ENCODE measurements around the gene TCOF1.

TCOF1 gene

DNA sequence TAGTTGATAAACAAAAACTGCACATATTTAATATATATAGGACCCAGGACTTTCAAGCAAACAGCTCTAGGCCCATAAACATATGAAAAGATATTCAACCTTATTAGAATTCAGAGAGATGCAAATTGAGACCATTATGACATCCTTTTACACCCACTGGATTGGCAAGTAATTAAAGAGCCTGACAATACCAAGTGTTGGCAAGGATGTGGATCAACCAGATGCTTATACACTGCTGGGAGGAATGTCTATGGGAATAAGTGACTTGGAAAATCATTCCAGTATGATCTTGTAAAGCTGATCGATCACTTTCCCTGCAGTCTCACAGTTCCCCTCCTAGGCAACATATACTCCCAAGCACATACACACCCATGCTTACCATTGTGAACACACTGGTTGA is 15.5 kb upstream of the TCOF1 start:
- no peaks in the 10 kb centered on the region for H3K4me1 ChIP-seq (ENCODE audit: insufficient read depth, low read length)
- no peaks in the 10 kb centered on the region for H3K27me3 ChIP-seq (ENCODE audit: insufficient read depth, low read length)
- H3K4me3 ChIP-seq (ENCODE audit: low read length), result no peak overlapping the region
- H3K27ac ChIP-seq (ENCODE audit: low read length), result no peak overlapping the region
- no peak overlapping the region for H3K9ac ChIP-seq (ENCODE audit: low read depth, low read length)
- no peaks in the 10 kb centered on the region for H3K9me3 ChIP-seq (ENCODE audit: insufficient read depth, low read depth, low read length)
- no peaks in the 10 kb centered on the region for H3K36me3 ChIP-seq (ENCODE audit: insufficient read depth, low read depth, low read length)

DNA sequence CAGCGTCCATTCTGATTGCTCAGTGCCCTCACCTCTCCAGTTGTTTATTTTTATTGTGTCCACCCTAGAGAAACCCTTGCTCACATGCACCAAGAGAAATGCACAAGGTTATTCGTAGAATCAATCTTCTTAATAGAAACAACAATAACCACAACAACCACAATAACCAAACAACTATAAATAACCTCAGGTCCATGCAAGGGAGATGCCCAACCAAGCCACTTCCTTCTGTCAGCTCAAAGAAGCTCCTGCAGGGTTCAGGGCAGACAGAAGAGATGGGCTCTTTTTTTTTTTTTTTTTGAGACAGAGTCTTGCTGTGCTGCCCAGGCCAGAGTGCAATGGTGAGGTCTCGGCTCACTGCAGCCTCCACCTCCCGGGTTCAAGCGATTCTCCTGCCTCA is 14.9 kb upstream of the TCOF1 start:
- H3K4me3 ChIP-seq (ENCODE audit: low read length), result no peak overlapping the region
- H3K36me3 ChIP-seq (ENCODE audit: insufficient read depth, low read depth, low read length), result no peaks in the 10 kb centered on the region
- H3K9me3 ChIP-seq (ENCODE audit: insufficient read depth, low read depth, low read length), result no peaks in the 10 kb centered on the region
- H3K27ac ChIP-seq (ENCODE audit: low read length), result no peak overlapping the region
- no peaks in the 10 kb centered on the region for H3K27me3 ChIP-seq (ENCODE audit: insufficient read depth, low read length)
- no peaks in the 10 kb centered on the region for H3K4me1 ChIP-seq (ENCODE audit: insufficient read depth, low read length)
- H3K9ac ChIP-seq (ENCODE audit: low read depth, low read length), result no peak overlapping the region

DNA sequence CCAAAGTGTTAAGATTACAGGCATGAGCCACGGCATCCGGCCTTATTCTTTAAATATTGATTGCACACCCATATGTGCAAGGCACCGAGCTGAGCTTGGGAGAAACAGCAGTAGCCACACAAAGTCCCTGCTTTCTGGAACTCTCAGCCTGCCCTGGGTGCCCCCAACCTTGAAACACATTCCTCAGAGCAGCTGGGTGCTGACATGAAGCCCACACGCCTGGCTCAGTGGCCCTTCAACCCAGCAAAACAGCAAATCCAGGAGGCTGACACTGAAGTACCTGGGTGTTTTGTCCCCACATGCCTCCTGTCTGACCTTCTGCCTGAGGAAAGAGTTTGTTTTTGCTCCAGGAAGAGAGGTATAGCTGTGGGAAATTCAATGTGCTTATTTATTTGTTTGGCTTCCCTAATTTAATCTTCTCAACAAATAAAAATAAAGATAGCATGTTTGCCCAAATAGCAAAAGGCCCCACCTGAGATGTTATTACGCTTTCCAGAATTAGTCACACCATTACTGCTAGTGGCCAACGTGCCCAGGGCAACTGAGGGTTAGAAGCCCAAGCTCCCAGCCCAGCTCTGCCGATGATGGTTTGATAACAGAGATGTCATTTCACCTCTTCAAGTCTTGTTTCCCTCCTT is 13.4 kb upstream of the TCOF1 start:
- no peaks in the 10 kb centered on the region for H3K4me1 ChIP-seq (ENCODE audit: insufficient read depth, low read length)
- H3K4me3 ChIP-seq (ENCODE audit: low read length), result no peak overlapping the region
- no peaks in the 10 kb centered on the region for H3K36me3 ChIP-seq (ENCODE audit: insufficient read depth, low read depth, low read length)
- H3K9me3 ChIP-seq (ENCODE audit: insufficient read depth, low read depth, low read length), result no peaks in the 10 kb centered on the region
- no peaks in the 10 kb centered on the region for H3K27me3 ChIP-seq (ENCODE audit: insufficient read depth, low read length)
- H3K27ac ChIP-seq (ENCODE audit: low read length), result no peak overlapping the region
- H3K9ac ChIP-seq (ENCODE audit: low read depth, low read length), result no peak overlapping the region

DNA sequence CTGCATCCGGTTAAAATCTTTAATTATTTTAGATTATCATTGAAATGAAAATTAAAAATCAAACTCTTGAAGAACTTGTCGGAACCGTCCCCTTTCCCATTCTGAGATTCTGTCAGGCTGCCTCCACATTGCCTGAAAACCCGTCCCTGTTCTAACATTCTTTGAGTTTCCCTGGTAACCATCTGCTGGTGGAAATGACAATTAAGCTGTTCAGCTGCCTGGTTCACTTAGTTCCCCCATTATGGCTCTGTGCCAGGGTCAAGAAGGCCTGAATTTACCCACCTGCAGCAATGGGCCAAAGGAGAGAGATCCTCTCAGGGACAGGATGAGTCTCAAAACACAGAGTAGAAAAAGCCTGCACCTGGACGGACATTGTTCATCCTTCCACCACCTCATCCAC is 11.8 kb upstream of the TCOF1 start:
- Histone ChIP-seq H3K4me3 (ENCODE audit: low read length) (no peak overlapping the region), H3K27me3 (ENCODE audit: insufficient read depth, low read length) (no peaks in the 10 kb centered on the region), H3K27ac (ENCODE audit: low read length) (no peak overlapping the region), H3K4me1 (ENCODE audit: insufficient read depth, low read length) (no peaks in the 10 kb centered on the region), H3K9ac (ENCODE audit: low read depth, low read length) (no peak overlapping the region), H3K36me3 (ENCODE audit: insufficient read depth, low read depth, low read length) (no peaks in the 10 kb centered on the region), H3K9me3 (ENCODE audit: insufficient read depth, low read depth, low read length) (no peaks in the 10 kb centered on the region)

DNA sequence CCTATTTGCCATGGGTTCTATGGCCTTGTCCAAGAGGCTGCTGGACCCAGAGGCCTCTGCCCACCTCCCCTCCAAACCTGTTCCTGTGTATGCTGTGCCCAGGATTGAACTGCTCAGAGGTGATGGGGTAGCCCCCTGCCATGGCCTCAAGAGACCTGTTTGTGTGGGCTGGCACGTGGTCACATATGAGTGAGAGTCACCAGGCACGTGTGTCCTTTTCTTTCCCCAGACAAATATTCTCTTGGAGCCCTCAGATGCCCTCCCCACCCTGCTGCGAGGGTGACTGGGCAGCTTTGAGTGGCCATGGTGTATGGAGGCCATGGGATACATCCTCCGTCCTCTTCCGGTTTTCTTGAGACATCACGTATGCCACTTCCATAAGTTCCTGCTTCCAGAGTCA is 10.9 kb upstream of the TCOF1 start:
- H3K36me3 ChIP-seq (ENCODE audit: insufficient read depth, low read depth, low read length), result no peaks in the 10 kb centered on the region
- no peaks in the 10 kb centered on the region for H3K4me1 ChIP-seq (ENCODE audit: insufficient read depth, low read length)
- no peak overlapping the region for H3K4me3 ChIP-seq (ENCODE audit: low read length)
- H3K27ac ChIP-seq (ENCODE audit: low read length), result no peak overlapping the region
- no peaks in the 10 kb centered on the region for H3K9me3 ChIP-seq (ENCODE audit: insufficient read depth, low read depth, low read length)
- no peak overlapping the region for H3K9ac ChIP-seq (ENCODE audit: low read depth, low read length)
- H3K27me3 ChIP-seq (ENCODE audit: insufficient read depth, low read length), result no peaks in the 10 kb centered on the region

DNA sequence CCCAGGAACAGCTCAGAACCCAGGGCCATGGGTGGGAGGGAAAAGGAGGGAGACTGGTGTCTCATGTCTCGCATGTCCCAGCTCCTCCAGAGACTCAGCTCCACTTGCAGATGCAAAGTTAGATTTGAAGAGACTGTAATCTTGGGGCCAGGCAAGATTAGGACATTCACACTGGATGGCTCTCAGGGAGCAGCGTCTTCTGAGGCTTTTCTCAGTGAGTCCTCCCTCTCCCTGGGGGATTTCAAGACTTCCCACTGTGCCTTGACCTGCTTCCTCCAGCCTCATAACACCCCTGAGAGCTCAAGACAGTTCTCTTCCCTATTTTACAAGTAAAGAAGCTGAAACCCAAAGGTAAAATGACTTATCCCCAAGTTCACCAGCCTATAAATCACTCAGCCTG is 10.5 kb upstream of the TCOF1 start:
- Histone ChIP-seq H3K9me3 (ENCODE audit: insufficient read depth, low read depth, low read length) (no peaks in the 10 kb centered on the region), H3K36me3 (ENCODE audit: insufficient read depth, low read depth, low read length) (no peaks in the 10 kb centered on the region), H3K4me1 (ENCODE audit: insufficient read depth, low read length) (no peaks in the 10 kb centered on the region), H3K27me3 (ENCODE audit: insufficient read depth, low read length) (no peaks in the 10 kb centered on the region), H3K9ac (ENCODE audit: low read depth, low read length) (no peak overlapping the region), H3K4me3 (ENCODE audit: low read length) (no peak overlapping the region), H3K27ac (ENCODE audit: low read length) (no peak overlapping the region)

DNA sequence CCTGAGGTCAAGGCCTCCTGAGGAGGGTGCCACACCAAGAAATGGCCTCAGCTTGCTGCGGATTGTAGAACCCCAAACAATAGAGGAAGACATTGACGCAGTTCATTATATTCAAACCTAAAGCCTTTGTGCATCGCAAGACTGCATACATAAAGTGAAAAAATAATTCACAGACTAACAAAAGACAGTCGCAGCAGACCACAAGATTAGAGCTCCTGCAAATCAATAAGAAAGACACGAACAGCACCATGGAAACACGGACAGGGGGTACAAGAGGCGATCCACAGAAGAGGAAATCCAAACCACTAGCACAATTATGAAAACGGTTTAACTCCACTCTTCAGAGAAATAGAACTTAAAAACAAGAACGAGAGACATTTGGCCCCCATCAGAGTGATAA is 10.0 kb upstream of the TCOF1 start:
- no peak overlapping the region for H3K27ac ChIP-seq (ENCODE audit: low read length)
- no peak overlapping the region for H3K9ac ChIP-seq (ENCODE audit: low read depth, low read length)
- no peaks in the 10 kb centered on the region for H3K4me1 ChIP-seq (ENCODE audit: insufficient read depth, low read length)
- H3K27me3 ChIP-seq (ENCODE audit: insufficient read depth, low read length), result no peaks in the 10 kb centered on the region
- no peak overlapping the region for H3K4me3 ChIP-seq (ENCODE audit: low read length)
- H3K36me3 ChIP-seq (ENCODE audit: insufficient read depth, low read depth, low read length), result no peaks in the 10 kb centered on the region
- H3K9me3 ChIP-seq (ENCODE audit: insufficient read depth, low read depth, low read length), result no peaks in the 10 kb centered on the region

DNA sequence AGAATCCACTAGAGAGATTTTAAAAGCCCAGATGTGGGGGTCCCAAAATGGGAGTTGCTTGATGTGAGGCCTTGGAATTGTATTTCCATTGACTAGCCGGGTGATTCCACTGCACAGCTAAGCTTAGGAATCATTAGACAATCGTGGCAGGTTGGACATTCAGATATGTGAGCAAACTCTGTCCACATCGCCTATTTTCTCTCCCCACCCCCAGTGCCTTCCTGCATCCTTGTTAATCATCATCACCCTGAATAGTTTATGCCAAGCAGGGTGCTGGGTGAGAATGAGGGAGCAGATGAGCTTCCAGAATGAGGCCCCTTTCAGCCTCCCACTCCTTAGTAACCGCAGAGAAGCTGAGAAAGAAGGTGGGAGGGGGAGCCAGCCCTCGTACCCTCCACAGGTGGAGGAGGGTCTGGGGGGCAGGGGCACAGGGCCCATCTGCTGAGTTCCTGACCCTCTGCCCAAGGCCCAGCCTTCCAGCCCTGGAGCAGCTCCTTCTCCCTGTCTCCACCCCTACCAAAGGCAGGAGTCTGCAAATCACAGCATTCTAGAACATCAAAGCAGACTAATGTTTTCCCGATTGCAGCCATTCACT is 7.7 kb upstream of the TCOF1 start:
- Histone ChIP-seq H3K9me3 (ENCODE audit: insufficient read depth, low read depth, low read length) (no peaks in the 10 kb centered on the region), H3K36me3 (ENCODE audit: insufficient read depth, low read depth, low read length) (no peaks in the 10 kb centered on the region), H3K4me3 (ENCODE audit: low read length) (no peak overlapping the region), H3K9ac (ENCODE audit: low read depth, low read length) (no peak overlapping the region), H3K4me1 (ENCODE audit: insufficient read depth, low read length) (no peaks in the 10 kb centered on the region), H3K27me3 (ENCODE audit: insufficient read depth, low read length) (no peaks in the 10 kb centered on the region; the same call in 1 of the 2 replicates), H3K27ac (ENCODE audit: low read length) (no peak overlapping the region)

DNA sequence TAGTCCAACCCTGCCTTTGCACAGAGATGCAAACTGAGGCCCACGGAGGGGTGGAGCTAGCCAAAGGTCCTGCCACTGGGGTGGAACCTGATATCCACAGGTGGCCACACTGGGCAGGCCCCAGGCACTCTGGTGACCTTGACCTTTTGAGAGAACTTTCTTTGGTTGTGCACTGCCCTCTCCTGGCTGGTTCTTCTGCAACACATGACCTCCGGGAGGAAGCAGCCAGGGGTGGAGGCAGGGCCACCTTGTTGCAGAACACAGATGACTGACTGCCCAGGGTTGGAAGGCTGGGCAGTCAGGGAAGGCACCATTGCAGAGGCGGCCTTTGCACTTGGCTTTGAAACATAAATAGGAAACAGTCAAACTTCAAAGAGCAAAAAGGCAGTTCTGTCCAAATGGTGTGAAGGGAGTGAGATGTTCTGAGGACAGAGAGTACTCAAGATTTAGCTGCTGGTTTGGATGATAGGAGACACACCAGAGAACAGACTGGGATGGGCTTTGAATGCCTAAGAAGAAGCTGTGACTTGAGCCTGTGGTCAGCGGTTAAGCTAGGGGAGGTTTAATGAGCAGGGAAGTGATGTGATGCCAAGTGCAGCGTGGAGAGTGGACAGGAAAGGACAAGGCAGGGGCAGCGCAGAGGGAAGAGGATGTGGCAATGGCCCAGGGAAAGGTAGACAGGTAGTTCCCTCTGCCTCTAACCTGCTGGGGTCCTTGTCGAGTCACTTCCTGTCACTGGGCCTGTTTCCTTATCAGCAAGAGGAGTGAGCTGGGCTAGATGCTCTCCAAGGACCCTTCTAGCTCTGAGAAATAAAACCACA is 6.8 kb upstream of the TCOF1 start:
- Histone ChIP-seq H3K27me3 (ENCODE audit: insufficient read depth, low read length) (no peaks in the 10 kb centered on the region; the same call in 1 of the 2 replicates), H3K36me3 (ENCODE audit: insufficient read depth, low read depth, low read length) (no peaks in the 10 kb centered on the region), H3K9ac (ENCODE audit: low read depth, low read length) (no peak overlapping the region), H3K4me3 (ENCODE audit: low read length) (no peak overlapping the region), H3K27ac (ENCODE audit: low read length) (no peak overlapping the region), H3K9me3 (ENCODE audit: insufficient read depth, low read depth, low read length) (no peaks in the 10 kb centered on the region), H3K4me1 (ENCODE audit: insufficient read depth, low read length) (no peaks in the 10 kb centered on the region)

DNA sequence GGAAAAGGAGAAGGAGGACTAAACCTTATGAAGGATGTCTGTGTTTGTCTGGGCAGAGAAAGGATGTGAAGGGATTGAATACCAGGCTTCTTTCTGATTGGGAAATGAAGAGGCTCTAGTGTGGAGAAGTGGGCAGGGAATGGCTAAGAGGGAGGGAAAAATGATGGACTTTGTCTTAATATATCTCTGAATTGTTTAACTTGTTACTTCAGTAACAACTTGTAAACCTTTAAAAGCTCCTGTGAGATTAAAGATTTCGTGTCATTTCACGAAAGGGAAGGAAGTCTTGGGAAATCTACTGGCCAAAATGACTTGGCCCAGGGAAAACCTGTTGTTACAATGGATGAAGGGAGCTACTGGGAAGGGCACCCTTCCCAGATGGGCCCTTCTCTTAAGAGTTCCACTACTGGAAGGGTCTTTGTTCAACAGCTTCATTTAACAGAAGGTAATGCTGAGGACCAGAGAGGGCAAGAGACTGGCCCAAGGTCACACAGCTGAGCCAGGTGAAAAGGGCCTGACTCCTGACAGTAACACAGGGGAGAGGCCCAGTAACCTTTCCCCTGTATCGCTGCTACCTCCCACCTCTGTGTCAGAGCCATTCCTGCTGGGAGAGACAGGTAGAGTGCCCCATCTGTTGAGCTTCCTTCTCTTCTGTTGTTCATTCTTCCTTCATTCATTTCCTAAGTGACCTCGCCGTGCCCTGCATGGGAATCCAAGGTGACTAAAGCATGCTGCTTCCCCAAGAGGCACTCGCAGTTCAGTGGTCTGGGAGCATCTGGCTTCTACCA is 5.1 kb upstream of the TCOF1 start:
- Histone ChIP-seq H3K27me3 (ENCODE audit: insufficient read depth, low read length) (no peaks in the 10 kb centered on the region; the same call in 1 of the 2 replicates), H3K4me1 (ENCODE audit: insufficient read depth, low read length) (no peaks in the 10 kb centered on the region; the same call in 1 of the 2 replicates), H3K9ac (ENCODE audit: low read depth, low read length) (no peak overlapping the region; the same call in 1 of the 2 replicates), H3K27ac (ENCODE audit: low read length) (no peak overlapping the region), H3K36me3 (ENCODE audit: insufficient read depth, low read depth, low read length) (no peaks in the 10 kb centered on the region), H3K9me3 (ENCODE audit: insufficient read depth, low read depth, low read length) (no peaks in the 10 kb centered on the region), H3K4me3 (ENCODE audit: low read length) (no peak overlapping the region)

DNA sequence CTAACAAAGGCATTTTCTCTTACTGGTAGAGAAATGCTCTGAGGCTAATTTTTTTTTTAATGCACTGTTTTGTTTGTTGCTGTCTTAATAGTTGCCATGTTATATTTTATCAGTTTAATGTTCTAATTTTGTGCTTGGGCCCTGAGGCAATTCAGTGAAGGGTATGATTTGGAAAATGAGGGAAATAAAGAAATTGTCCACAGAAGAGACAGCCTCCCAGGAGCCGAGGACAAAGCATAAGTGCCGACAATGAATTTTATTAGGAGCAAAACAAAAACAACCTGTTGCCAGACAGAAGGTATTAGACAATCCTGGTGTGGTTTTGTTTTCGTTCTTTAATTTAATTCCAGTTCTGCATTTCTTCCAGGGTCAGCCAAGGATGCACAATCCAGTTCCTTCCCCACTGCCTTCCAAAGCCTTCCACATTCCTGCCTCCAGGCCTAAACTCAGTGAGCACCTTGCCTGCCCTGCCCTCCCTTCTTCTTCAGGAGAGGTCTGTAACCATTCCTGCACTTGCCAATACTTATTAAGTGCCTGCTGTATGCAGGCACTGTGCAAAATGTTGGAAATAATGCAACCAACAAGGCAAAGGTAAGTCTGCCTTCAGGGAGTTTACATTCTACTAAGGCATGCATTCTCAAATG is 4.3 kb upstream of the TCOF1 start:
- no peaks in the 10 kb centered on the region; the same call in 1 of the 2 replicates for H3K27me3 ChIP-seq (ENCODE audit: insufficient read depth, low read length)
- H3K9ac ChIP-seq (ENCODE audit: low read depth, low read length), result no peak overlapping the region; the same call in 1 of the 2 replicates
- no peaks in the 10 kb centered on the region for H3K36me3 ChIP-seq (ENCODE audit: insufficient read depth, low read depth, low read length)
- H3K9me3 ChIP-seq (ENCODE audit: insufficient read depth, low read depth, low read length), result no peaks in the 10 kb centered on the region
- H3K27ac ChIP-seq (ENCODE audit: low read length), result no peak overlapping the region
- no peaks in the 10 kb centered on the region; the same call in 1 of the 2 replicates for H3K4me1 ChIP-seq (ENCODE audit: insufficient read depth, low read length)
- no peak overlapping the region for H3K4me3 ChIP-seq (ENCODE audit: low read length)

Data from iPS-20b (cell line).